HEK293T (cell line): Measurements from ENCODE around the gene CHRNB1.

ENCODE experiments used
- CTCF ChIA-PET: fragments of 350-600 bp; formaldehyde crosslinking; extraction: SDS; loops from one replicate; lab custom pipeline; 2021; ENCODE audit warnings: antibody characterized with exemption, inconsistent platforms; lab: Yijun Ruan, JAX
- POLR2A ChIA-PET: fragments of 350-600 bp; formaldehyde crosslinking; extraction: SDS; loops from one replicate; lab custom pipeline; 2020; ENCODE audit warnings: antibody characterized with exemption, inconsistent platforms; lab: Yijun Ruan, JAX
- DNase-seq: peaks from one replicate; pipeline ENCODE4 v3.0.0; 2012; ENCODE audit warnings: mixed read lengths; ENCODE audit errors: extremely low spot score
- ARNT ChIP-seq: fragments of 450-650 bp; IDR thresholded peaks from 2 replicates; pipeline ENCODE4 v1.6.1; 2017; ENCODE audit warnings: mild to moderate bottlenecking
- BHLHE40 ChIP-seq: fragments of 450-650 bp; IDR thresholded peaks from 2 replicates; pipeline ENCODE4 v1.6.1; 2016; ENCODE audit warnings: mild to moderate bottlenecking, moderate library complexity, borderline replicate concordance
- CTBP1 ChIP-seq: fragments of 450-650 bp; IDR thresholded peaks from 2 replicates; pipeline ENCODE4 v1.6.1; 2016; ENCODE audit warnings: borderline replicate concordance
- ELF4 ChIP-seq: fragments of 450-650 bp; IDR thresholded peaks from 2 replicates; pipeline ENCODE4 v1.6.1; 2017; ENCODE audit warnings: antibody characterized with exemption
- FOXA1 ChIP-seq: fragments of 450-650 bp; IDR thresholded peaks from 2 replicates; pipeline ENCODE4 v1.6.1; 2016; ENCODE audit warnings: mild to moderate bottlenecking
- FOXK2 ChIP-seq: fragments of 450-650 bp; IDR thresholded peaks from 2 replicates; pipeline ENCODE4 v1.6.1; 2016; ENCODE audit warnings: mild to moderate bottlenecking
- FOXM1 ChIP-seq: fragments of 450-650 bp; IDR thresholded peaks from 2 replicates; pipeline ENCODE4 v1.6.1; 2017; ENCODE audit warnings: mild to moderate bottlenecking, borderline replicate concordance
- HDGF ChIP-seq: fragments of 450-650 bp; IDR thresholded peaks from 2 replicates; pipeline ENCODE4 v1.6.1; 2017; ENCODE audit warnings: antibody characterized with exemption, borderline replicate concordance
- L3MBTL2 ChIP-seq: fragments of 450-650 bp; conservative IDR thresholded peaks from 2 replicates; pipeline ENCODE4 v1.6.1; 2016; ENCODE audit warnings: mild to moderate bottlenecking
- LEF1 ChIP-seq: fragments of 450-650 bp; IDR thresholded peaks from 2 replicates; pipeline ENCODE4 v1.6.1; 2017; ENCODE audit warnings: mild to moderate bottlenecking, borderline replicate concordance
- NFRKB ChIP-seq: fragments of 450-650 bp; IDR thresholded peaks from 2 replicates; pipeline ENCODE4 v1.6.1; 2016; ENCODE audit warnings: mild to moderate bottlenecking, moderate library complexity
- PKNOX1 ChIP-seq: fragments of 450-650 bp; IDR thresholded peaks from 2 replicates; pipeline ENCODE4 v1.6.1; 2016
- SP1 ChIP-seq: fragments of 450-650 bp; IDR thresholded peaks from 2 replicates; pipeline ENCODE4 v1.6.1; 2017
- SUZ12 ChIP-seq: fragments of 450-650 bp; IDR thresholded peaks from 2 replicates; pipeline ENCODE4 v1.6.1; 2016; ENCODE audit warnings: mild to moderate bottlenecking
- TARDBP ChIP-seq: fragments of 450-650 bp; IDR thresholded peaks from 2 replicates; pipeline ENCODE4 v1.6.1; 2016
- ZNF384 ChIP-seq: fragments of 450-650 bp; IDR thresholded peaks from 2 replicates; pipeline ENCODE4 v1.6.1; 2016

The CHRNB1 gene

DNA sequence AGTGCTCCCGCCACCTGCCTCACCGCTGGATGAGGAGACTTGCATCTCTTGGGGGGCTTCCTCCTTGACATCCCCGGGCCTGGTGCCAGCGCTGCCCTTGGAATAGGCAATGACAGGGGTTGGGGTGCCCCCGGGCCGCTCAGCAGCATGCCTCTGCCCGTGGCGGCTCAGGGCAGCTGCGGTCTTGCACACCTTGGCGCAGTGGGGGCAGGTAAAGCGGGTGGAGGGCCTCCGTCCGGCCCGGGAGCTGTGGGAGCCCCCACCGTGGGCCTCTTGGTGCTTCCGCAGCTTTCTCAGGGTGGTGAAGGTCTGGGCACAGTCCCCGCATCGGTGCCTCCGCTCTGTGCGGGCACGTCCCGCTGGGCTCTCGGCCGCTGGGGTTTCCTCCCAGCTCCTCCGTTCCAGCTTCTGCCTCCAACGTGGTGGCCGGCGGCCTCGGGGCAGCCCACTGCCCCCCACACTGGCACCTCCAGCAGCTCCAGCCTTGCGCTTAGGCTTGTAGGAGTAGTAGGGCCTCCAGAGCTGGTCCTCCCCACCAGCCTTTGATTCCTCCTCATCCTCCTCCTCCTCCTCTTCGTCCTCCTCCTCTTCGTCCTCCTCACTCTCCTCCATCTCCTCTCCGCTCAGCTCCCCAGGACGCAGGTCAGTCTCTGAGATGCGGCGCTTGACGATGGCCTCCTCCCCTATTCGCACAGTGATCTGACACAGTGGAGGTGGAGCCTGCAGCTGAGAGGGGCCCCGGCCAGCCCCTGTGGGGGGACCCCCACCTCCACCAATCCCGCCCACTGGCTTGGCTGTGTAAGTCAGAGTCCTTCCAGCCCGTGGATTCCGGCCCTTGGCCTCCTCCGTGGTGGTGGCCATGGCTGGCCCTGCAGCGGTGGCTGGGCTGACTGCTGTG is 17.9 kb downstream of the CHRNB1 start:
- POLR2A ChIA-PET = interaction anchor here (2.1 kb wide), 1 partner anchor 17 kb away, joined by 5 read pairs; no protein-coding TSS in a partner anchor
- TF ChIP-seq ARNT (no peak), L3MBTL2 (no peak), ELF4 (no peak), CTBP1 (no peak)
- no peak for DNase-seq
- CTCF ChIA-PET = no interaction called here

GRCh38 chr17:7463372-7463846 is 18.5 kb downstream of the CHRNB1 start:
- CTCF ChIA-PET = no interaction called here
- POLR2A ChIA-PET = no interaction called here
- DNase-seq = no peak
- no peak for TF ChIP-seq LEF1
- no peak for TF ChIP-seq SUZ12
- TF ChIP-seq ZNF384 = no peak
- TF ChIP-seq FOXK2 = no peak
- TF ChIP-seq NFRKB = no peak
- TF ChIP-seq ELF4 = no peak
- no peak for TF ChIP-seq BHLHE40
- TF ChIP-seq HDGF = no peak

GRCh38 chr17:7464081-7464480 is 19.2 kb downstream of the CHRNB1 start:
- ChIA-PET CTCF (no interaction called here), POLR2A (interaction anchor here (1.1 to 1.3 kb wide), 2 partner anchors 9 to 20 kb away, joined by 3 read pairs; partner anchors contain the start of gene POLR2A)
- TF ChIP-seq PKNOX1 = no peak
- TF ChIP-seq L3MBTL2 = no peak
- TF ChIP-seq FOXM1 = no peak
- TF ChIP-seq ELF4 = no peak
- TF ChIP-seq LEF1 = no peak
- no peak for TF ChIP-seq CTBP1
- TF ChIP-seq ARNT = no peak
- TF ChIP-seq NFRKB = no peak
- no peak for TF ChIP-seq ZNF384
- TF ChIP-seq TARDBP = no peak
- TF ChIP-seq BHLHE40 = no peak
- no peak for TF ChIP-seq FOXK2
- no peak for TF ChIP-seq HDGF
- TF ChIP-seq SUZ12 = no peak
- TF ChIP-seq SP1 = no peak
- no peak for TF ChIP-seq FOXA1
- DNase-seq = no peak

DNA sequence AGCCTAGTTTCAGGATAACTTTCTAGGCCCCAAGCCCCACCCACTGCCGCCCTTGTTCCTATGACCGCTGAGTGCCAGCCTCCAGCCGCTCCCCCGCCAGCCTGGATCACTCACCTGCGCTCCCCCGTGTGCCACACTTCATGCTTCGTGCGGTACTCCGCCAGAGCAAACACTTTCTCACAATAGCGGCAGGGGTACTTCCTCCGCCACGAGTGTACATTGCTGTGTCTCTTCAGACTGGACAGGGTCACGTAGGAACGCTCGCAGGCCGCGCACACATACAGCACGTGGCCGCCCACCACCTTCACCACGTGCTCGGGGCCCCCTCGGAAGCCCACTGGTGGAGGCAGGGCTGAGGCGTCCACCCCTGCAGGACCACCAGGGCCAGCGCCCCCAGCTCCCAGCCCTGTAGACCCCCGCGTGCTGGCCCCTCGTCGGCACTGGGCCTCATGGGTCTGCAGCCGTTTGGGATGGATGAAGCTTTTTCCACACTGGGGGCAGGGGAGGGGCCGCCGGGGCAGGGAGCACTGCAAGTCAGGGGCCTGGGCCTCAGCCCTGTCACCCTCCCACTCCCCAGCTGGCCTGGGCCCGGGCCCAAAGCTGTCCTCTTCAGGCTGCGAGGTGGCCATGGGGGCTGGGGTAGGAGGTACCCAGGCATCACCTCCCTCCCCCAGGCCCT is 20.9 kb downstream of the CHRNB1 start:
- TF ChIP-seq ZNF384 (no peak), ELF4 (no peak), LEF1 (no peak), CTBP1 (no peak), SUZ12 (no peak), TARDBP (no peak), SP1 (no peak), L3MBTL2 (no peak), PKNOX1 (no peak), FOXA1 (no peak), FOXK2 (no peak), NFRKB (no peak), FOXM1 (no peak)
- POLR2A ChIA-PET = interaction anchor here (1.1 kb wide), 1 partner anchor 29 kb away, joined by 3 read pairs; no protein-coding TSS in a partner anchor
- no peak for DNase-seq
- CTCF ChIA-PET = no interaction called here

DNA sequence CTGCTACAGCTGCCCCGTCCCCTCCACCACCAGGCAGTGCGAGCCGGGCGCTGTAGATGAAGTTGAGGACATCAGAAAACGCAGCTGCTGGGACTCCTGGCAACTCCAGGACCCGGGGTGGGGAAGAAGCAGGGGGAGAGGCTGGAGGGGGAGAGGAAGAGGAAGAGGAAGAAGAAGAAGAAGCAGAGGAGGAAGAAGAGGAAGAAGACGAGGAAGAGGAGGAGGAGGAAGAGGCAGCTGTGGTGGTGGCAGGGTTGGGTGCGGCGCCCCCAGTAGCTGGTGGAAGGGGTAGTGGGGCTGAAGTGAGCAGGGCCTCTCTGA is 21.4 kb downstream of the CHRNB1 start:
- TF ChIP-seq FOXK2 (no peak), LEF1 (no peak), FOXA1 (no peak), L3MBTL2 (no peak), ZNF384 (no peak), TARDBP (no peak), HDGF (no peak), ARNT (no peak), SP1 (no peak), SUZ12 (no peak), ELF4 (no peak), BHLHE40 (no peak), PKNOX1 (no peak), FOXM1 (no peak), CTBP1 (no peak), NFRKB (no peak)

More for the DNA sequence above, 21.4 kb downstream of the CHRNB1 start:
- ChIA-PET POLR2A (interaction anchor here (1.1 to 1.2 kb wide), 2 partner anchors 10 to 29 kb away, joined by 3 to 4 read pairs; no protein-coding TSS in a partner anchor), CTCF (no interaction called here)
- DNase-seq = no peak
